Pericardium fibroblast (primary cell): Measurements from ENCODE around the gene ATXN7L2. TPM values are rescaled to one million over a fixed set of nuclear protein-coding genes. Genes with fewer than 3 reads are reported as not detected.

Source experiments
- total RNA-seq: library from RNA; depleted of rRNA; stranded (reverse); fragments of >200 nt; gene quantifications from 2 replicates; pipeline ENCODE4 v1.2.3, GENCODE V29; 2015

Gene ATXN7L2, protein sequence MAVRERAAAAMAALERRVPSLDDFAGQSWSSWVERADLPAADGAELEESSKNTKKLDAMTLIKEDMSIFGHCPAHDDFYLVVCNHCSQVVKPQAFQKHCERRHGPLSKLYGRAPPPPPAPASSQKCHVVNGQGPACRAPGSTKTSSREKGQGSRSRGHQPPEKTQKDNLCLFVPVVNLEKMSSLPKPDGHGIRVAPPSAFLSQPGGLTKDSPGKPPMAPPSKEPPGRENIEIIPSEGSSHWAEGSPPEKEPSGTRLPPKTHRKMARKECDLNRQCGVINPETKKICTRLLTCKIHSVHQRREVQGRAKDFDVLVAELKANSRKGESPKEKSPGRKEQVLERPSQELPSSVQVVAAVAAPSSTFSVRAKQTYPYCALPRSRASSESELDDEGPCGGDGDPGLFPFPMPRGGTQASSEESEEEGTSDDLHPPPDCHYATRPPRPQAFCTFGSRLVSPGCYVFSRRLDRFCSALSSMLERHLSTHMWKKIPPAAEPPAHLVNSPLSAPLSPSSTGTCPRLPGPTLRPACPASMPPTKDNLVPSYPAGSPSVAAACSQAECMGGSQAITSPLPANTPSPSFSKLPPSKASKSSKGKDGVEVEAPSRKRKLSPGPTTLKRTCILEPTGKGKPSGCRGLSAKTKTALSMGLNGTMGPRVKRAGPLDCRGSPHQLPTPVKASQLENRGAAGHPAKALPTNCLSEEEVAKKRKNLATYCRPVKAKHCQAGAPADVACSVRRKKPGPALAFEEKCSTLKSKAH
- total RNA-seq = 5.8 and 6.2 TPM in 2 replicates

DNA sequence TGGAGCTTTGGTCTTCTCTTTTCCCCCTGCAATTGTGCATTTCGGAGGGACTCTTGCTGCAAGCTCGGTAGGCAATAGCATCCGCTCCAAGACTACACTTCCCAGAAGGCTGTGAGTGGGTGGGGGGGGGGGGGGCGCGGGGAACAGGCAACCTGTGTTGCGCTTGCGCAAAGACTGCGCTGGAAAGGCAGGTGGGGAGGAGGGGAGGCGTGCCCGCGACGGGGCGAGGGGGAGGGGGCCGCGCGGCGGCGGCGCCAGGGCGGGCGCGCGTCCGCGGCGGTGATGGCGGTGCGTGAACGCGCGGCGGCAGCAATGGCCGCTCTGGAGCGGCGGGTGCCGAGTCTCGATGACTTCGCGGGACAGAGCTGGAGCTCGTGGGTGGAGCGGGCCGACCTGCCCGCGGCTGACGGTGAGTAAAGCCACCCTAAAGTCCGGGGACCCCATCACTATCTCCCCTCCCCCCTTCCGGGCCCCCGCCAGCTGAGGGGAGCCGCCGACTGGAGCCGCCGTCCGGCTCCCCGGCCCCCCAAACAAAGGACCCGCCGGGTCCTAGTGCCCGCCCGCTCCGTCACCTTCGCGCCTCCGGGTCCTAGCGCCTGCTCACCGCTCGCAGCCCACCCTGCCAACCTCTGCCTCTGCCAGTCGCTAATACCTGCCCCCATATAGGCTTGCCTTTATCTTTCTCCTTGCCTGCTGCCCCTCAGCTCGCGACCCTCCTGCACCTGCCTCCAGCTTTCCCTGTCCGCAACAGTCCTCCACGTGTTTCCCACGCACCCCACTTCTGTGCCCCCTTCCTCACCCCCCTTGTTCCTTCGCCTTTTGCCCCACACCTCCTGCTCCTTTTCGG is at the start of gene ATXN7L2:
Gene ATXN7L2 (plus strand): TSS at position 234 of the 847 bp plus-strand sequence. CDS start 49 bp downstream, at position 283.

DNA sequence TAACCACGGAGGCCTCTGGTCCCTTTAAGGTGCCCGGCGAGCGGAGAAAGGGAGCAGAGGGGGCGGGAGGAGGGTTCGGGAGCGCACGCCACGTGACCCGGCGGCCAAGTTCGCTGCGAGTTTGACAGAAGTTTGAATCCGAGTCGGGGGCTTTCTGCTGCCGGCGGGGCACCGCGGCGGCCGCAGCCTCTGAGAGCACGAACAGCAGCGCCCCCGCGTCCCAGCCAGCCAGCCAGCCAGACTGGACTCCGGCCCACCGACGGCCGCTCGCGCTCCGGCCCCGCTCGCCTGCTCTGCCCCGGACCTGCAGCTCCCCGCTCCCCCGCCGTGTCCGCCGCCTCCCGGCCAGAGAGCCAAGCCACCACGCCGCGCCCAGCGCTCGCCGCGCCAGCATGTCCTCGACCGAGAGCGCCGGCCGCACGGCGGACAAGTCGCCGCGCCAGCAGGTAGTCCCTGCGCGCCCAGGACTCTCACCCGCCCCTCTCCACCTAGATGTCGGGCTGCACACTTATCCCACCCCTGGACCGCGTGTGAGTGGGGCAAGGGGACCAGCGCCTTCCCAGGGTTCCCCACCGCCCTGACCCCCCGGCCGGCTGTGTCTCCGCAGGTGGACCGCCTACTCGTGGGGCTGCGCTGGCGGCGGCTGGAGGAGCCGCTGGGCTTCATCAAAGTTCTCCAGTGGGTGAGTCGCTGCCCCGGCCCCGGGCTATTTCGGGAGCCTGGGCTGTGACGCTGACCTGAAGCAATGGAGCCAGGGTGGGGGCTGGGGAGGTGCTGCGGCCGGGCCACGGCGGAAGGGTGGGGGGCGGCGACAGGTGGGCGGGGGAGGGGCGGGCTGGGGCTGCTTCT is 17.0 kb upstream of the ATXN7L2 start, which contains the start of gene SYPL2:
Gene SYPL2 (plus strand): TSS at position 95 of the 849 bp plus-strand sequence. CDS start 298 bp downstream, at position 393.

DNA sequence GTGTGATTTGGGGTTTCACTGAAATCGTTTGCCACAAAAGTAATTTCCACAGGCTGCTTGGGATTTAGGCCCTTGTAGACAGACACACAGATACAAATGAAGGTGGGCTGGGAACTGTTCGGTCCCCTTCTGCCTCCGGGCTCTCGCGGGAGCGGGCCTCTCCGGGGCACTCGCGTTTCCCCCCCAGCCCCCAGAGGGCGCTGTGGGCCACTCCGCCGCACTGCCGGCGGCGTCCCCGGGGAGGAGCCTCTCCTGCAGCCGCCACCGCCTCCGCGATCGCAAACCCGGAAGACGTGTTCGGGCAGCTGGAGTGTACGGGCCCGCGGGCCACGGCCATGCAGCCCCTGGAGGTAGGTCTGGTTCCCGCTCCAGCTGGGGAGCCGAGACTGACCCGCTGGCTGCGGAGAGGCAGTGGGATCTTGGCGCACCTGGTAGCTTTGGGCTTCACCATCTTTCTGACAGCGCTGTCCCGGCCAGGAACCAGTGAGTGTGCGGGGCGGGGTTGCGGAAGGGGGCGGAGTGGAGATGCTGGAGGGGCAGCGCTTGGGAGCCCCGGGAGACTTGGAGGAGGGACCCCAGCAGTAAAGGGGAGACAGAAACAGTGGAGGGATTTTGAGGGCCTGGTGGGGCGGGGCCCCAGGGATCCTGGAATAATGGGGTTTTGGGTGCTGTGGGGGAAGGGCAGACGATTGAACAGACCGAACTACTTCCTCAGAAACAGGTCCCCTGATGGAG is 10.3 kb downstream of the ATXN7L2 start, which contains the start of gene CYB561D1:
Gene CYB561D1 (plus strand): TSS at position 290 of the 735 bp plus-strand sequence. CDS start 46 bp downstream, at position 336.

DNA sequence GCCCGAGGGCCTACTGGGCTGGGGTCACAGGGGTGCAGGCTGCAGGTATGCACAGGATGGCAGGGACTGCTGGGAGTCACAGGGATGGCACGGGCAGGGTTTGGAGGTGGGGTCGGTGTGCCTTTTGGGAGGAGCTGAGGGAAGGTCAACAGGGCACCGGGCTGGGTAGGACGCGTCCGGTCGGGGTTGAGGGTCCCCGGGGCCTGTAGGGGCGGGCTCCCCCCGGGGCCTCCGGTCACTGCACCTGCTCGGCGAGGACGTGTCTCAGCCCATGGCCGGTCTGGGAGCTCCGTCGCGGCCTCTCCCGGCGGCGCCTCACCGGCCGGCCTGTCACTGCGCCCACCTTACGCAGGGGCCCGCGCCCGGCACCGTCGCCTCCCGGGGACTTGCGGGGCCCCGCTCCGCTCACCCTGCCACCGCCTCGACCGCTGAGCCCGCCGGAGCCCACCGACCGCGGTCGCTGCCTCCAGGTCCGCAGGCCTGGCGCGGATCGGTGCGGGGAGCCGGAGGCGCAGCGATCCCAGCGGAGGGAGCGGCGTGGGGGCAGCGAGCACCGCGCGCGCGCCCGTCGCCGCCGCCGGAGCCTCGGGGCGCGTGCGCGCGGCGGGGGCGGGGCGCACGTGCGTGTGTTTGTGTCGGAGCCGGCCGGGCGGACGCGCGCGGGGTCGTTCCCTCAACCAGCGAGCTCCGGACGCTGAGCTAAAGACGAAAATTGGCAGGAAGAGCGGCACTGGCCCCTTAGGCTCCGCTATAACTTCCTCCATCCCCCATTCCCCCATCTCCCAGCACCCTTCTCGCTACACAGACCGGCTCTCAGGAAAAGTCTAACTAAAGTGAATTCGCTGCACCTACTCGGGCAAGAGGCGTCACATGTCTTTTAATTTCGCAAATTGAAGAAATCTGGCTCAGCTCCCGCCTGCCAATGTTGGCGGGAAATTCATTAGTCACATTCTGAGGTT is 25.8 kb downstream of the ATXN7L2 start, which contains the start of gene AMIGO1:
Gene AMIGO1 (minus strand): TSS at position 552 of the 959 bp plus-strand sequence. CDS start 815 bp downstream, outside the sequence.

DNA sequence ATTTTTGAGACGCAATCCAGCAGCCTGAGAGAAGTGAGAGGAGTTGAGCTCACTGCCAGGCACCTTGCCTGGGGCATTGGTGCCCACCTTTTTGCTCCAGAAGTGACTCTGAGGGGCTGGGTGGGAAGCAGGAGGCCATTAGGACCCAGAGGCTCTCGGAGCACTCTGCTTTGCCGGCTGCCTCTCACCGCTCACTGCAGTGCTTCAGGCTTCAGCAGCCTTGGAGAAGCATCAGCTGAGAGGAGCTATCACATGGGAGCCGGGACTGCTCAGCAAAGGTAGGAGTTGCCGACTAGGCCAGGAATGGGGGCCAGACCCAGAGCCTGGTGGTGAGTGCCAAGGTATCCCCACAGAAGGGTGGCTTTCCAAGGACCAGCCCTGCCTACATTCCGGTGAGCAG is 56.0 kb downstream of the ATXN7L2 start, which contains the start of gene GPR61:
Gene GPR61 (plus strand): TSS at position 197 of the 400 bp plus-strand sequence. CDS start 3,151 bp downstream, outside the sequence.

Other genes with a start within 250 kb of the ATXN7L2 start
- gene CELSR2, start 234.4 kb upstream of the ATXN7L2 start, total RNA-seq = 0.43 and 1.2 TPM in 2 replicates
- gene PSRC1, start 200.8 kb upstream of the ATXN7L2 start, total RNA-seq = 5.3 and 9.9 TPM in 2 replicates
- not detected in 2 replicates for gene MYBPHL, start 176.9 kb upstream of the ATXN7L2 start, total RNA-seq
- gene SORT1, start 86.0 kb upstream of the ATXN7L2 start, total RNA-seq = 4.9 and 5.6 TPM in 2 replicates
- gene PSMA5, start 57.5 kb upstream of the ATXN7L2 start, total RNA-seq = 28.9 and 32.3 TPM in 2 replicates
- gene SYPL2, start 17.4 kb upstream of the ATXN7L2 start, total RNA-seq = 0.23 and 1.4 TPM in 2 replicates
- gene CYB561D1, start 10.2 kb downstream of the ATXN7L2 start, total RNA-seq = 6.0 and 7.4 TPM in 2 replicates
- gene AMIGO1, start 25.8 kb downstream of the ATXN7L2 start, total RNA-seq = 0.12 and 1.4 TPM in 2 replicates
- gene GPR61, start 56.0 kb downstream of the ATXN7L2 start, total RNA-seq = not detected in 2 replicates
- 7.5 TPM in 2 replicates for gene GNAI3, start 64.7 kb downstream of the ATXN7L2 start, total RNA-seq
- gene GNAT2, start 135.7 kb downstream of the ATXN7L2 start, total RNA-seq = 0.17 TPM in 1 of 2 replicates, not detected in the other
- 47.5 and 50.8 TPM in 2 replicates for gene AMPD2, start 135.9 kb downstream of the ATXN7L2 start, total RNA-seq
- 4.3 and 17.6 TPM in 2 replicates for gene GSTM4, start 172.2 kb downstream of the ATXN7L2 start, total RNA-seq
- 55.4 and 78.2 TPM in 2 replicates for gene GSTM2, start 184.2 kb downstream of the ATXN7L2 start, total RNA-seq
- gene GSTM1, start 203.9 kb downstream of the ATXN7L2 start, total RNA-seq = 75.3 TPM in 1 of 2 replicates, not detected in the other
- 3.7 TPM in 1 of 2 replicates, not detected in the other for gene GSTM5, start 228.3 kb downstream of the ATXN7L2 start, total RNA-seq